ENCODE data around the gene SARS1. TPM values are rescaled to one million over a fixed set of nuclear protein-coding genes. Genes with fewer than 3 reads are reported as not detected.
"Not testable (repeated sequence)": the region's sequence is repeated elsewhere in the genome, so short reads cannot be mapped to it uniquely, and the experiment has no call there.

SARS1 gene
- total RNA-seq, 1 donor from 2014 or later = 154 TPM

DNA sequence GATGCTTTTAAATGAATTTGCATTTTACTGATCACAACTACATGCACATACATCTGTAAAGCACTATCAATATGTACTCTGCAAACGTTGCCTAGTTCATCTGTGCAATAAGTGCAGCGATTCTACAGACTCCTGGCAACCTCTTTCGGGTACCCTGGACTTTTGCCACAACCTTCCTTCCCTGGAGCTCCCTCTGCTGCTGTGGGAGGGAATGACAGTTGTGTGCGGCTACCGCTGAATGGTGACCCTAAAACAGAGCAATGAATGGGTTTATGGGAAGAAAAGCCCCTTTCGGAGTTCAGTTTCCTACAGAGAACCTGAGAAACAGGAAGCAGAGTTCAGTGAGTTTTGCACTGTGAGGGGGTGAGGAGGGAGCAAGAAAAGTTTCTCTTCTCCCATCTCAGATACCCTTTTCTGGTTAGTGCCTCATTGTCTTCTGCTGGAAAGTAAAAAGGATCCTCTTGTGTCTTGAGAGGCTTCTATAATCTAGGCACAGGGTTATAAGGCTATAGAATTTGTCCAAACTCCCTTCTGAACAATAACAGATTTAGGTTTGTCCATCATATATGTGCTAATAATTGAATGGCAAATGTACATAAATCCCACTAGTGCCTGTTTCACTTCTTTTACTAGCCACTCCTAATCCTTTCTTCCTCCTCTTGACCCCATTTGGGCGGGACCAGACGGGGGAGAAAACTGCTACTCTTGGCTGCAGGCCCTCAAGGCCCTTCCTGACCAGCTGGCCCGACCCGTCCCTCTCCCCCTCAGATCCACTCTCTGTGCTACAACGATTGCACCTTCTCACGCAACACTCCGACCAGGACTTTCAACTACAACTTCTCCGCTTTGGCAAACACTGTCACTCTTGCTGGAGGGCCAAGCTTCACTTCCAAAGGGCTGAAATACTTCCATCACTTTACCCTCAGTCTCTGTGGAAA, 19.8 kb upstream of the SARS1 start:
- peak; percentile 34 for ATAC-seq

DNA sequence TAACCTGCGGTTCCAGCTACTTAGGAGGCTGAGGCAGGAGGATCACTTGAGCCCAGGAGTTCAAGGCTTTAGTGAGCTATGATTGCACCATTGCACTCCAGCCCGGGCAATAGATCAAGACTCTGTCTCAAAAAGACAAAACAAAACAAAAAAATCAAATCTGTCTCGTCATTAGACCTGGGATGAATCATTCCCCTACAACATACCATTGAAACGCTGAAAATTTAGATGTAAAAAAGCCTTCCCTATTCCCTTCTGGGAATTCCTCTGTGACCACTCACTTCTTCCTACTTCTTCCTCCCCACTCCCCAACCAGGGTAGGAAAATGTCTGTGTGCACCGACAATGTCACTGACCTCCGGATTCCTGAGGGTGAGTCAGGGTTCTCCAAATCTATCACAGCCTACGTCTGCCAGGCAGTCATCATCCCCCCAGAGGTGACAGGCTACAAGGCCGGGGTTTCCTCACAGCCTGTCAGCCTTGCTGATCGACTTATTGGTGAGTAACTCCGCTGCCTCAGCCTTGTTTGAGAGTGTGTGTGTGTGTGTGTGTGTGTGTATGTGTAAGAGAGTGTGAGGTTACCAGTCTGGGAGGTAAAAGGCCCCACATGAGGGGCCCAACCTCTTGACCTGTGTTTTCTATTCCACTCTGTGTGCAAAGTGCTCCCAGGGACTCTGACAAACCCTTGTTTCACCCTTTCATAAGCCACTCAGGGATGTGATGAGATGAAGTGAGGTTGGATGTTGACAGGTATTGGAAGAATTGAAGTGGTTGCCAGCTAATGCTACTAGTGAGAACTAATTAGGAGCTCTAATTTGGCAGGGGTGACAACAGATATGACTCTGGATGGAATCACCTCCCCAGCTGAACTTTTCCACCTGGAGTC, 16.3 kb upstream of the SARS1 start:
- peak; percentile 78 for ATAC-seq

DNA sequence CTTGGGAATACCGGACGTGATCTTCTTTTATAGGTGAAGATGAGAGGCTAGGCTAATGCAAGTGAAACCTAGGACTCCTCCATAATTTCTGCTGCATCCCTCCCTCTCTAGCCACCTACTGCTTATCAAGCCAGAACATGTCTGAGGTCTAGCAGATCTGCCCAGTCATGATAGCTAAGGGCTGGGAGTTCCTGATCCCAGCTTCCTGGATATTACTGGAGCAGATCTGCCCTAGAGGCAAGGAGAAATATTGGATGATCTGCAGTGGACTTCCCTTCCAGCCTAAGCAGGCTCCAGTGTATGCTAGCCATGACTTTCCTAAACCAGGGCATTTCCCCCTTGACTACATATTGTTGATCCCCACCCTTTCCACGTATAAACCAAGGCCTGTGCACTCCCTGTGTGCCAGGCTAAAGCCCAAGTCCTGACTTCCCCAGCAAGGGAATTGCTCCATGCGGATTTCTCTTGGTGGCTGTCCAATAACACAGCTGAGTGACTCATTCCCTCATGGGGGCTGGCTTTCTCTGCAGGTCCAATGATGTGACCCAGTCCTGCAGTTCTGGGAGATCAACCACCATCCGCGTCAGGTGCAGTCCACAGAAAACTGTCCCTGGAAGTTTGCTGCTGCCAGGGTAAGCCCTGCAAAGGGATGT, 15.5 kb upstream of the SARS1 start:
- ATAC-seq = peak; percentile 58

DNA sequence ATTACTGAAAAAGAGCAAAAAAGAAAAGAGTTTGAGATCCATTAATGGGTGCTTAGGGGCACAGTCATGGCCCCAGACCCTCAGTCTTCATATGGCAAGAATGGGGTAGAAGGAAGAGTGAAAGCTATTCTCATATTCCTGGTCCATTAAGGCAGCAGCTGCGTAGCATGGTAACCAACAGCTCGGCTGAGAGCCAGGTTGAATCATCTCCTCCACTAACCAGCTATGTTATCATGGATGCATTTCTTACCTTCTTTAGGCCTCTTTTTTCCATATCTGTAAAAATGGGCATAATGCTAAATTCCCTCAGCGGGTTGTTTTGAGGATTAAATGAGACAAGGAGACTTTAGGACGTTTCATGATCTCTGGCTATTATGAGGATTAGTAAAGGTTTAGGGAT, 15.0 kb upstream of the SARS1 start:
- ATAC-seq = no peak

DNA sequence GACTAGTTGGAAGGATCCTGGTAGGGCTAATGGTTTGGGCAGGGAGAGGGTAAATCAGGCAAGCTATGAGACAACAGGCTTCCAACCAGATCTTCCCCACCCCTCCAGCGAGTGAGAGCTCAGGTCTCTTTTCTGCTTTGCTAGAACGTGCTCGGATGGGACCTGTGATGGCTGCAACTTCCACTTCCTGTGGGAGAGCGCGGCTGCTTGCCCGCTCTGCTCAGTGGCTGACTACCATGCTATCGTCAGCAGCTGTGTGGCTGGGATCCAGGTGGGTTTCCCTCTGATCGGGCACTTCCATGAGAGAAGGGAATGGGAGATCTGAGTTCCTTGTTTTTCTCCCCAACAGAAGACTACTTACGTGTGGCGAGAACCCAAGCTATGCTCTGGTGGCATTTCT, 14.0 kb upstream of the SARS1 start:
- no peak for ATAC-seq

DNA sequence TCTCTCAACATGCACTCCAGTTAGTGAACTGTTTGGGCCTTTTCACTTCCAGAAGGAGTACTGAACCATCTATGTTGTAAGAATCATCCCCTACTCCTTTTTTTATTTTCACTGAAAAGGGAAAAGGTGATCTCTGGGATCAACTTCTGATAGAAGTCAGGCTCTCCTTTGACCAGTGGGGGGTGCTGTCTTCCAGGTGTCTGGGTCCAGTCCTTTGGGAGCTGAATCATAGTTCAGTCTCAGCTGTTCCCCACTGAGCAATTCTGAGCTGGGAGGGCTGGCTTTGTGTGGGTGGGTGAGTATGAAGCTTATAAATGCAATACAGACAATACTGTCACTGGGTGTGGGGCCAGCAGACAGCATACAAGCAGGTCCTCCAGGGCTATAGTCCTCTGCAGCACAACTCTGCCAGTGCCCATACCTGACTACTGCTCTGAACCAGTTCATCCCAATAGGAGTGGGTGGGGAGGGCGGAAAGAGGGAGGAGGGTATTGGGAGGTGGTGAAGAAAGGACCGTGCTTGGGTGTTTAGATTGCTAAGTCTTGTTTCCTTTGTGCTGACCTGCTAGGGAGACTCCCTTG, 12.5 kb upstream of the SARS1 start:
- peak; percentile 86 for ATAC-seq

DNA sequence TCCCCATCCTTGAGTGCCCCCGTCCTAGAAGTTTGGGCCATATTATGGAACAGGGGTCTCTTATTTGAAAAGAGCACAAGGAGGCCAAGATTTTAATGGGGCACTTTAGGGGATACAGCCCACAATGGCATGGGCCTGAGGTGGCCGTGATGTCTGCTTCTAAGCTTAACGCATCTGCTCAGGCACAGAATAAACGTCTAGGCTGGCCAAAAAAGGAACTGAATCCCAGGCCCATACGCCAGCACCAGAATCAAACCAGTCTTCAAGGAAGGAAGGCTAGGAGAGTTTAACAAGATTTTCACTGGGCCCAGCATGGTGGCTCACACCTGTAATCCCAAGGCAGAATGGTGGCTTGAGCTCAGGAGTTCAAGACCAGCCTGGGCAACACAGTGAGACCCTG, 9.2 kb upstream of the SARS1 start:
- no peak for ATAC-seq

DNA sequence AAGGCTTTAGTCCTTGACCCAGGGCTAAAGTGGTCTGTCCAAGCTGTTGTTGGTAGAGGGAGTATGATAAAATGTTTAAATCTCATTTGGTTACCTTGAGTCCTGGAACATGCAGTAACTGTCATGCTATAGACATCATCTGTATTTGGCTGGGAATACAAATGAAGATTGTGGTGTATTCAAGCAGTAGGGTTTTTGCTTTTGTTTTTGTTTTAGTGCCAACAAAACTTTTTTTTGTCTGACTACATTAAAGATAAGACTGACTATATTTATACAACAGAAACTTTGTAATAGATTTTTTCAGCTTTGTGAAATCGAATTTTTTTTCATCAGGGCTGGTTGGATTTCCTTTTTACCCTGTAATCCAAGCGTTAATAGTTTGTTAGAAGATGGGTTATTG, 7.4 kb upstream of the SARS1 start:
- no peak for ATAC-seq

DNA sequence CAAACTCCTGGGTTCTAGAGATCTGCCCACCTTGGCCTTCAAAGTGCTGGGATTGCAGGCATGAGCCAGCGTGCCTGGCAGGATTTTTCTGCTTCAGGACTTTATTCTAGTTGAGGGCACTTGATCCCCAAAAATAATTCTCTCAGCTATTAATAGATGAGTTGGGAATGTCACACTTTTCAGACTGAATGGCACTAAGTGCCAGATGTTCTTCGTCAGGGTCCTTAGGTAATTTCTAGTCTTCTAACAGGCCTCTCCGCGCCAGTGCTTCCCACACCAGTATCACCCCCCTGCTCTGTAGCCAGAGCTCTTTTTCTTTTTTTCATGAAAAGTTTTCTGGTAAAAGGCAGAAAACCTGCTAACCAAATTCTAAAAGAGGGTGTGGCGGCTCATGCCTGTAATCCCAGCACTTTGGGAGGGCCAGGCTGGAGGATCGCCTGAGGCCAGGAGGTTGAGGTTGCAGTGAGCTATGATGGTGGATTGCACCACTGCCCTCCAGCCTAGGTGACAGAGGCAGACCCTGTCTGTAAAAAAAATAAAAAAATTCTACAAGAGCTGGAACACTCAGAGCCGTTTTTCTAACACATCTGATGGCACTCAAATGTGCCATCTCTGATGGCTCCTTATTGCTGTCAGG, 6.1 kb upstream of the SARS1 start:
- no peak for ATAC-seq

DNA sequence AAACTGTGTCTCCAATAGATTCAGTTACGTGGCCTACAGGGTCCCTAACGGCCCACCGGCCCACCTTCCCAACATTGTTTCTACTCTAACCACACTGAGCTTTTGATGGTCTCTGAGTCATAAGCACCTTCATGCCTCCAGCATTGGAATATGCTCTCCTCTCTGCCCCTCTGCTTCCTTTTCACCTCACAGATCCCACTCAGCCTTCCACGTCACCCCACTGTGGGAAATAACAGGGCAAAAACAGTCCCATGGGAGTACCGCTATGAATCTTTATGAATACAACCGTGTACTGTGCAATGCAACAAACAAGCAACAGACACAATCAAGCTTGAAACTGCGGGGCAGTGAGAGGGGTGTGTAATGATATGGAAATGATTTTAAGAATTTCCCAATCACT, 5.3 kb upstream of the SARS1 start:
- no peak for ATAC-seq

DNA sequence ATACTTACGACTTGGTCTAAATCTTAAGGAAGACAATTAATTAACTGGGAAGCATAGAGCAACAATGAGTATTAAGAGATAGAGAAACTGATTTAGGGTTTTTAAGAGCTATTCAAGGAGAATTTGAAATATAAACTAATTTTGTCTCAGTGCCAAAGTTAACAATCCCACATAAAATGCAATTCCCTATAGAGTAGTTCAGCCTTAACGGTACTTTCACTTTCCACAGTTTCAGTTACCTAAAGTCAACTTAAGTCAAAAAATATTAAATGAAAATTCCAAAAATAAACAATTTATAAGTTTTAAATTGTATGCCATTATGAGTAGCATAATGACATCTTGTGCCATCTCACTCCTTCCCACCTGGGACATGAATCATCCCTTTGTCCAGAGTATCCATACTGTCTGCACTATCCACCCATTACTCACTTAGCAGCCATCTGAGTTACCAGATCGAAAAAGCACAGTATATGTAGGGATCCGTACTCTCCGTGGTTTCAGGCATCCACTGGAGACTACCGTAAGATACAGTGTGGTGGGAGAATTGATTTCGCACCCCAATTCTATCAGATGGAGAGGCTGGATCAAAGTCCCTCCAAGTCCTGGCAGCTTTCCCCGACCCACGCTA, 4.8 kb upstream of the SARS1 start:
- ATAC-seq = no peak

DNA sequence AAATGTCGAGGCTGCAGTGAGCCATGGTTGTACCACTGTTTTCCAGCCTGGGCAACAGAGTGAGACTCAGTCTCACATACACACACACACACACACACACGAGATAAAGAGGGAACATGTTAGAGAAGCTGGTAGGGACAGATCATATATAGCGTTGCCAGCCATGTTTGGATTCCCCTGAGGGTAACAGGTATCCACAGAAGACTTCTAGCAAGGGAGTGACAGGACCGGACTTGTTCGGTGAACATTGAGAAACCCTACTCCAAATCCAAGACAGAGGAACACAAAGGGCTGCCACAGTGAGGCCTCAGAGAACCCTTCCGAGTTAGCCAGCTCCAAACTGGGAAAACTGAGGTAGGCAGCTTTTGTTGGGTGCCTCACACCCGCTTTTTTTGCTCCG, 3.7 kb upstream of the SARS1 start:
- peak; percentile 56 for ATAC-seq

DNA sequence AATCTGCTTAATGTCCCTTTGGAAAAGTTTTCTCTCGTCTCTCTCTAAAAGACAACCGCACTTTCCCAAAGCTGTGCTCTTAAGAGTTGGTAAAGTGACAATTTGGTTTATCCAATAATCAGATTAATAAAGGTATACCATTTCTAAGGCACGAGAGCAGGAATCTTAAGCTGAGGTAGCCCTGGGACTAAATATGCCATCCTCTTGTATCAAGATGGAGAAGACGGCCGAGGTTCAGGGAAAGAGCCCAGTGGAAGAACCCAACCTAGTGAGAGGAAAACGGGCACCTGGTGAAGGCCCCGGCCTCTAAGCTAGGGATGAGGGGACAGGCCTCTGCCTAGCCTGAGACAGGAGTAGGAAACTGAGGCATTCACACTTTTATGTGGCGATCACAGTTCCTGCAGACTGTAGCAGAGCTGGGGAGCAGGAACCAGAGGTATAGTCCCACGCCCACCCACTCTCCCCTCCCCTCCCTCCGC, 334 bp upstream of the SARS1 start:
- ATAC-seq = no peak

DNA sequence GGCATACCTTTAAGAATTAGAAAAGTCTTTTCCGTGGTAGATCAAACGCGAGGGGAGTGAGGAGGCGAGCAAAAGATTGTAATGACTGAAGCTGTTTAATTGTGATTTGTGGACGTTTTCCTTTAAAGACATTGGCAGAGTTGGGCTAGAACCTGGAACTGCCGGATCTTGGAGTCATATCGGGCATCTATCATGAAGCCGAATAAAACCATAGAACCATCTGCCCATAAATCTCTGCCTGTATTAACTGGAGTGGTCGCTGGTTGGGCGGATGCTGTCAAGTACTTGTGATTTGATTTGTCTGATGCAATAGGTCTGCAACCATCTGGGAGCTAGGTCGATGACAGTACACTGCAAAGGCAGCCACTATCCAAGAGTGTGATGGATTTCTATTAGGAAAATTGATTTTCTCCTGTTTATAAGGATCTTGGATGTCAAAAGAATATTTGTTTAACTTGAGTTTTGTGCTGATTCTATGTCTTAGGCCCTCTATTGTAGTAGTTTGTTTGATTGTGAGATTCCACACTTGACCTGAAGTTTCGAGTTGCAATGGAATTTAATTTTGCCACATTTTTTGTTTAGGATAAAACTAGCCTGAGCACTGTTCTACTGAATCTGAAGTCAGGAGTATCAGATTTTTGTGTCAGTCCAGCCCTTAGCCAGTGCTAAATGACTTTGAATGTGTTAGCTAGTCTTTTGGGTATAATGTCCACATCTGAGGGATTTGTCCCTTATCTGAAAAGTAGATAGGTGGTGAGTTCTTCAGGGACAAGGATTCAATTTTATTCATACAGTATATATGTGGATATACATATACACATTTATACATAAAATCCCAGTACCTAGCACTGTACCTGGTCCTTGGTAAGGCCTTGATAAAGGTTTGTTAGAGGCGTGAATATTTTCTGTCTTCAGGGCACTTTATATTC, 1.2 kb downstream of the SARS1 start:
- peak; percentile 68 for ATAC-seq

DNA sequence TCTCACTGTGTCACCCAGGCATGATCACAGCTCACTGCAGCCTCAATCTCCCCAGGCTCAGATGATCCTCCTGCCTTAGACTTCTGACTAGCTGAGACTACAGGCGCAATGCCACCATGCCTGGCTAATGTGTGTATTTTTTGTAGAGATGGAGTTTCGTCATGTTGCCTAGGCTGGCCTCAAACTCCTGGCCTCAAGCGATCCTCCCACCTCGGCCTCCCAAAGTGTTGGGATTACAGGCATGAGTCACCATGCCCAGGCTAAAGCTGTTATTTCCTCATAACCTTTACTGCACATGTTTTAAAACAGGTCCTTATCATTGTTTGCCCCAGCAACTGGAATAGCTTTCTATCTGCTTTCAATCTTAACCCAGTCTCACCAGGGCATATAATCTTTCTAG, 2.9 kb downstream of the SARS1 start:
- ATAC-seq = no peak

DNA sequence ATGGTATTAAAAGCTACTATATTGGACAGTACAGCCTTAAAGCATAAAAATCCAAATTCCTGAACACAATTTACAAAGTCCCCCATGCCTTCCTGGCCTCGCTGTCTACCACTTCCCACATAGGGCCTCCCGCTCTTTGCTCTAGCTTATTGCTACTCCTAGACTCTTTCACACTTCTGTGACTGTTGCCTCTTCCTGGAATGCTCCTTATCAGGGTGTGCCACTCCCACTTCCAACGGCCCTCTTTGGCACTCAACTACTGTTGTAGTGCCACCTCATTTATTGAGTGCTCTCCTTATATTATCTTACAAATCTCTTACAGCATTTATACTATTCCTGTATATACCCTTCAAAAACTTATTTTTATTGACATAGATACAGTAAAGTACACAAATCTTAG, 4.8 kb downstream of the SARS1 start:
- ATAC-seq = no peak

DNA sequence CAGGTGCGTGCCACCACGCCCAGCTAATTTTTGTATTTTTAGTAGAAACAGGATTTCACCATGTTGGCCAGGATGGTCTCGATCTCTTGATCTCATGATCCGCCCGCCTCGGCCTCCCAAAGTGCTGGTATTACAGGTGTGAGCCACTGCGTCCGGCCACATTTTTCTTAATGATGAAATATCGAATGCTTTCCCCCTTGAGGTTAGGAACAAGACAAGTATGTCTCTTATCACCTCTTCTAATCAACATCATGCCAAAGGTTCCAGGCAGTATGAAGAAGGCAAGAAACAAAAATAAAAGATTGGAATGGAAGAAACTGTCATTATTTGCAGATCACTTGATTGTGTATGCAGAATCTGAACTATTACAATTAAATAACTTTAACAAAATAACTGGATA, 7.5 kb downstream of the SARS1 start:
- not testable (repeated sequence) for ATAC-seq

DNA sequence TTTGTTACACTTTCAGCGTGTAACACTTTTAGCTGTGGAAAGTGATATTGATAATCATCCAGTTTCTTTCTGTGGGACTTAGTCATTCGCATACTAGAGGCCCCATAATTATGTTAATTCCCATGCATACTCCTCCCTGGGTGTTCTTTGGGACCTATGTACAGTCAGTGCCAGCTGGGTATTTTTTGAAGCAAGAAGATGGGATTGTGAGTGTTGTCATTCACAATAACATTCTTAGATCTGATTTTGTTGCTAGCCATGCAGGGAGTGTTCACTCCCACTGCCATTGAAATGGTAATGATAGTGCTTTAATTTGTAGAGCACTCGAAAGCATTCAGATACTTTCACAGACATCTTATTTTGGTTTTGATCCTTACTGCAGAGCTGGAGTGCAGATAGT, 11.6 kb downstream of the SARS1 start:
- ATAC-seq = no peak

DNA sequence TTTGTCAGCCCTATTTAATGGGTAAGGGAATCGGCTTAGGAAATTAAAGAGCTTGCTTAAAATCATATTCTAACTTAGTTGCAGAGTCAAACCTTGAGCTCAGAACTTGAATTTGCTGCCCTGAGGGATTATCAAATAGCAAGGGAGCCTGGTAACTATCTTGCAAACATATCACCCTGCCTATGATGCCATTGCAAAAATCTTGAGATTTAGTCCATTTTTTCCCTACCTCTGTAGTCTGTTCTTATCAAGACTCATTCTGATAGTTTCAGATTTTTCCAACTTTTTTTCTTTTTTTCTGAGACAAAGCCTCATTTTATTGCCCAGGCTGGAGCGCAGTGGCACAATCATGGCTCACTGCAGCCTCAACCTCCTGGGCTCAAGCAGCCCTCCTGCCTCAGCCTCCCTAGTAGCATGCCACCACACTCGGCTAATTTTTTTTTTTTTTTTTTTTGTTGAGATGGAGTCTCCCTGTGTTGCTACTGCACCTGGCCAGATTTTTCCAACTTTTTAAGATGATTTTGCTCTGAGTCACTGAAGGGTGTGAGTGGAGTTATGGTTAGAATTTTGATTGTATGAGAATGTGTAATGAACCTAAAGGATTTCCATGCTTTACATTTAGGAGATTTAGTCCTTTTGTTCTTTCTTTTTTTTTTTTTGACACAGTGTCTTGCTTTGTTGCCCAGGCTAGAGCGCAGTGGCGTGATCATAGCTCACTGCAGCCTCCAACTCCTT, 12.2 kb downstream of the SARS1 start:
- ATAC-seq = peak; percentile 79

DNA sequence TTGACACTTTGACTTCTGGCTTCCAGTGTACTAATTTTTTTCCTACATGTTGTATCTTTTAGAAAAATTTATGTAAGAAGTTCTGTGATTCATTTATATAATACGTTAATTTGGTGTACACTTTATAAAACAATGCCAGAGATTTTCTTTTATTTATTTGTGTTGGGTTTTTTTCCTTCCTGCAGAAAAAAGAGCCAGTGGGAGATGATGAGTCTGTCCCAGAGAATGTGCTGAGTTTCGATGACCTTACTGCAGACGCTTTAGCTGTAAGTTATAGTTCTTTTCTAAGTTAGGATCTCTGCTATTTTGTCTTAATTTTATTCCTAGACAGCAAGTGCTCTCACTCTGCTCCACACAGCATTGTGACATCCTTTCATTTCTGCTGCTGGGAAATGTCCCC, 14.4 kb downstream of the SARS1 start:
- ATAC-seq = no peak

Data from esophagus mucosa (tissue), 1 donor.